ENCODE data around the gene BAZ1B.

GRCh38 chr7:73530800-73531199 is 8.7 kb upstream of the BAZ1B start:
- TF ChIP-seq CTCF (IDR thresholded peaks at IDR 0.05; ENCODE audit: borderline replicate concordance, extremely low read depth, low read length, poor library complexity, severe bottlenecking), result no peak
- no peak for TF ChIP-seq EZH2 (IDR thresholded peaks at IDR 0.05; ENCODE audit: borderline replicate concordance, low read depth, low read length, severe bottlenecking)
